ENCODE data around the gene HTATSF1.

Gene HTATSF1

GRCh38 chrX:136528645-136529315, 31.4 kb downstream of the HTATSF1 start:
- H3K4me3 ChIP-seq (ENCODE audit: low read depth, low read length) = no peak overlapping the region
- TF ChIP-seq, protein P1, sequence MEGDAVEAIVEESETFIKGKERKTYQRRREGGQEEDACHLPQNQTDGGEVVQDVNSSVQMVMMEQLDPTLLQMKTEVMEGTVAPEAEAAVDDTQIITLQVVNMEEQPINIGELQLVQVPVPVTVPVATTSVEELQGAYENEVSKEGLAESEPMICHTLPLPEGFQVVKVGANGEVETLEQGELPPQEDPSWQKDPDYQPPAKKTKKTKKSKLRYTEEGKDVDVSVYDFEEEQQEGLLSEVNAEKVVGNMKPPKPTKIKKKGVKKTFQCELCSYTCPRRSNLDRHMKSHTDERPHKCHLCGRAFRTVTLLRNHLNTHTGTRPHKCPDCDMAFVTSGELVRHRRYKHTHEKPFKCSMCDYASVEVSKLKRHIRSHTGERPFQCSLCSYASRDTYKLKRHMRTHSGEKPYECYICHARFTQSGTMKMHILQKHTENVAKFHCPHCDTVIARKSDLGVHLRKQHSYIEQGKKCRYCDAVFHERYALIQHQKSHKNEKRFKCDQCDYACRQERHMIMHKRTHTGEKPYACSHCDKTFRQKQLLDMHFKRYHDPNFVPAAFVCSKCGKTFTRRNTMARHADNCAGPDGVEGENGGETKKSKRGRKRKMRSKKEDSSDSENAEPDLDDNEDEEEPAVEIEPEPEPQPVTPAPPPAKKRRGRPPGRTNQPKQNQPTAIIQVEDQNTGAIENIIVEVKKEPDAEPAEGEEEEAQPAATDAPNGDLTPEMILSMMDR (IDR thresholded peaks at IDR 0.05; ENCODE audit: borderline replicate concordance, insufficient read depth, low read depth, low read length) = no peak

GRCh38 chrX:136529795-136530194, 32.4 kb downstream of the HTATSF1 start:
- TF ChIP-seq, protein P1 (IDR thresholded peaks at IDR 0.05; ENCODE audit: borderline replicate concordance, insufficient read depth, low read depth, low read length) = no peak
- H3K4me3 ChIP-seq (ENCODE audit: low read depth, low read length) = no peak overlapping the region

- no peak within 1 kb of the TSS for H3K4me3 ChIP-seq (ENCODE audit: low read depth, low read length)
- TF ChIP-seq, protein P1 (IDR thresholded peaks at IDR 0.05; ENCODE audit: borderline replicate concordance, insufficient read depth, low read depth, low read length) = no peak
These were observed 34.6 kb downstream of the HTATSF1 start, which contains the start of gene VGLL1 for GRCh38 chrX:136531951-136532350. Gene VGLL1 (plus strand): TSS chrX:136532215. CDS start chrX:136536021, 3,806 bp downstream.

GRCh38 chrX:136534131-136534530, 36.7 kb downstream of the HTATSF1 start:
- TF ChIP-seq, protein P1 (IDR thresholded peaks at IDR 0.05; ENCODE audit: borderline replicate concordance, insufficient read depth, low read depth, low read length) = no peak
- no peak overlapping the region for H3K4me3 ChIP-seq (ENCODE audit: low read depth, low read length)

- TF ChIP-seq, protein P1 (IDR thresholded peaks at IDR 0.05; ENCODE audit: borderline replicate concordance, insufficient read depth, low read depth, low read length) = no peak
- no peak overlapping the region for H3K4me3 ChIP-seq (ENCODE audit: low read depth, low read length)
These were observed 41.4 kb downstream of the HTATSF1 start for GRCh38 chrX:136538811-136539210.

DNA sequence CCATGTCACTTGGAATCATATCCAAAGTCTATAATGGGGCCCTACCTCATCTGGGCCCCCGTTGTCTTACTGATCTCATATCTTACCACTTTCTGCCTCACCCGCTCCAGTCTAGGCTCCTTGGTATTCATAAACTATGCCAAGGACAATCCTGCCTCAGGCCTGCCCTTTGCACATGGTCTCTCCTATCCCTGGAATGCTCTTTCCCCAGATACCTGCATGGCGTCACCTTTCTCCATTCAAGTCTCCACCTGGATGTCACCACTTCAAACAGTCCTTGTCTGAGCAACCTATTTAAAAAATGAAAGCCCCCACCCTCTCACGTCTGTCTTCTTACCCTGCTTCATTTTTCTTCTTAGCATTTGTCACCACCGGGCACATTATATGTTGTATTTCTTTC, 42.8 kb downstream of the HTATSF1 start:
- no peak overlapping the region for H3K4me3 ChIP-seq (ENCODE audit: low read depth, low read length)
- TF ChIP-seq, protein P1 (IDR thresholded peaks at IDR 0.05; ENCODE audit: borderline replicate concordance, insufficient read depth, low read depth, low read length) = no peak

- no peak overlapping the region for H3K4me3 ChIP-seq (ENCODE audit: low read depth, low read length)
- TF ChIP-seq, protein P1 (IDR thresholded peaks at IDR 0.05; ENCODE audit: borderline replicate concordance, insufficient read depth, low read depth, low read length) = no peak
These were observed 43.9 kb downstream of the HTATSF1 start for GRCh38 chrX:136541294-136541693.
